ENCODE data around the gene HOXA9.

Gene HOXA9

GRCh38 chr7:27165089-27165995, at the start of gene HOXA9:
Gene HOXA9, minus strand, starts transcription at chr7:27165537. Its CDS starts 80 bp downstream, at chr7:27165457.
- DNase-seq = no peak

- DNase-seq = no peak
These were observed 49.1 kb upstream of the HOXA9 start for GRCh38 chr7:27214239-27214950.

GRCh38 chr7:27213433-27214238, 48.3 kb upstream of the HOXA9 start:
- DNase-seq = no peak

- DNase-seq = no peak
These were observed 47.4 kb upstream of the HOXA9 start for GRCh38 chr7:27212497-27213432.

GRCh38 chr7:27211764-27212204, 46.4 kb upstream of the HOXA9 start:
- no peak for DNase-seq

GRCh38 chr7:27211084-27211446, 45.7 kb upstream of the HOXA9 start:
- DNase-seq = no peak

GRCh38 chr7:27210441-27211083, 45.2 kb upstream of the HOXA9 start:
- peak; percentile 40 for DNase-seq

- no peak for DNase-seq
These were observed 44.6 kb upstream of the HOXA9 start for GRCh38 chr7:27209933-27210440.

GRCh38 chr7:27208998-27209397, 43.7 kb upstream of the HOXA9 start:
- no peak for DNase-seq

- no peak for DNase-seq
These were observed 42.1 kb upstream of the HOXA9 start for GRCh38 chr7:27207348-27207985.

- DNase-seq = no peak
These were observed 40.3 kb upstream of the HOXA9 start for GRCh38 chr7:27205325-27206280.

- DNase-seq = no peak
These were observed 39.5 kb upstream of the HOXA9 start for GRCh38 chr7:27204851-27205322.

- DNase-seq = no peak
These were observed 38.7 kb upstream of the HOXA9 start for GRCh38 chr7:27203964-27204594.

GRCh38 chr7:27203365-27203953, 38.1 kb upstream of the HOXA9 start:
- DNase-seq = no peak

GRCh38 chr7:27202862-27203134, 37.5 kb upstream of the HOXA9 start:
- DNase-seq = no peak

GRCh38 chr7:27202018-27202861, 36.9 kb upstream of the HOXA9 start:
- DNase-seq = no peak

- no peak for DNase-seq
These were observed 36.3 kb upstream of the HOXA9 start for GRCh38 chr7:27201580-27202017.

Data from activated T-cell treated with anti-CD3 and anti-CD28 coated beads for 4 hours (primary cell).